ENCODE results near the gene ST3GAL2.

- TF ChIP-seq POU2F2 (IDR thresholded peaks at IDR 0.05; ENCODE audit: low read depth, low read length) (no peak), POLR2A (IDR thresholded peaks at IDR 0.05; ENCODE audit: low read depth, low read length) (no peak), POLR2AphosphoS5 (IDR thresholded peaks at IDR 0.05; ENCODE audit: low read depth, low read length) (no peak)
These were observed 15.5 kb upstream of the ST3GAL2 start, which contains the start of gene FCSK for GRCh38 chr16:70454222-70455034.
